Measurements from ENCODE around the gene MARS1.
"Not testable (repeated sequence)": the region's sequence is repeated elsewhere in the genome, so short reads cannot be mapped to it uniquely, and the experiment has no call there.

The MARS1 gene

DNA sequence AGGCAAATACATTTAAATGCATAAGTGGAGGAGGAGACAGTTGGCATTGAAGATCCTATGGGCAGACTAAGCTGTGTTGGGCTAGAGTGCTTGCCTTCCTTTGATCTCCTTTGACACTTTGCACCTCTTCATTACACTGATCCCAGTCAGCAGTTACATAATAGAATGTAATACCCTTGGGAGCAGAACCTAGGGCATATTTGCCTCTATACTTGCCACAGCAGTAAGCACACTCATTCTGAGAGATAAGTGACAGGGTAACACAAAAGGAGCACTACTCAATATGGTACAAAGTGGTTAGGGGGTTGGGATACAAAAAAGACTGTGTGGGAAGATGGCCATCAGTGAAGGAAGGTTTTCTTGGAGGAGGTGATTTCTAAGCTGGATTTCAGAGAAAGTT lies 9.0 kb downstream of the MARS1 start:
- DNase-seq: no peak

GRCh38 chr12:57497223-57498131 lies 9.6 kb downstream of the MARS1 start:
- no peak for DNase-seq

DNA sequence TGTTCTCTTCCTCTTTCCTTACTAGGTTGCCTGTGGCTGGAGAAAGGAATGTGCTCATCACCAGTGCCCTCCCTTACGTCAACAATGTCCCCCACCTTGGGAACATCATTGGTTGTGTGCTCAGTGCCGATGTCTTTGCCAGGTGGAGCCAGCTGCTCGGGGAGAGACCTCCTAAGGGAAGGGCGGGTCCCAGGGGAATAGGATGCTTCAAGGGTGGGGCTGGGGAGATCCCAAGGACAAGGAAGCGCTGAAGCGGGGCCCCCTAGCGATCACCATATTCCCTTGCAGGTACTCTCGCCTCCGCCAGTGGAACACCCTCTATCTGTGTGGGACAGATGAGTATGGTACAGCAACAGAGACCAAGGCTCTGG lies 10.2 kb downstream of the MARS1 start:
- no peak for DNase-seq

DNA sequence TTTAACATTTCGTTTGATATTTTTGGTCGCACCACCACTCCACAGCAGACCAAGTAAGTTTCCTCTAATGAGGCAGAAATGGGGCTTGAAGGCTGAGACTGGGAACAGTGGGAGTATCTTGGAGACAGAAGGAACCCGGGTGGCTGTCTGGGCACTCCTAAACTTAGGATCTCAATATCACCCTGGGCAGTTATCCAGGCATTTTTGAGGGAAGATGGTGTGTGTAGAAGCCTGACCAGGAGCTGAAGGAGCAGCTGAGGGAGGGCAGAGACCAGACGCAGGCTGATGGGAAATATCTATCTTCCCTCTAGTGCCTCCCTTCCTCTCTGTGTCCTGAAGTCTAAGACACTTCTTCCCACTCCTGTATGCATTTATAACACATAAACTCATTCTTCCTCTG lies 10.7 kb downstream of the MARS1 start:
- no peak for DNase-seq

GRCh38 chr12:57500213-57500612 lies 12.3 kb downstream of the MARS1 start:
- DNase-seq: no peak

DNA sequence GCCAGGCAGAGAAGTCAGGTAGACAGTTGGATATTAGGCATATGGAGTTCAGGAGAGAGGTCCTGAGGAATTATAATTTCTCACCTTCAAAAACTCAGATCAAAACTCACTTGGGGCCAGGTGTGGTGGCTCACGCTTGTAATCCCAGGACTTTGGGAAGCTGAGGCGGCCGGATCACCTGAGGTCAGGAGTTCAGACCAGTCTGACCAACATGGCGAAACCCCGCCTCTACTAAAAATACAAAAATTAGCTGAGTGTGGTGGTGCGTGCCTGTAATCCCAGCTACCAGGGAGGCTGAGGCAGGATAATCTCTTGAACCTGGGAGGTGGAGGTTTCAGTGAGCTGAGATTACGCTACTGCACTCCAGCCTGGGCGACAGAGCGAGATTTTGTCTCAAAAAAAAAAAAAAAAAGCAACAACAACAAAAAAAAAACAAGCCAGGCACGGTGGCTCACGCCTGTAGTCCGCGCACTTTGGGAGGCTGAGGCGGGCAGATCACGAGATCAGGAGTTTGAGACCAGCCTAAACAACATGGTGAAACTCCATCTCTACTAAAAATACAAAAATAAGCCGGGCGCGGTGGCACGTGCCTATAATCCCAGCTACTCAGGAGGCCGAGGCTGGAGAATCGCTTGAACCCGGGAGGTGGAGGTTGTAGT lies 14.6 kb downstream of the MARS1 start:
- DNase-seq: not testable (repeated sequence)

GRCh38 chr12:57506541-57506940 lies 18.7 kb downstream of the MARS1 start:
- DNase-seq: not testable (repeated sequence)

DNA sequence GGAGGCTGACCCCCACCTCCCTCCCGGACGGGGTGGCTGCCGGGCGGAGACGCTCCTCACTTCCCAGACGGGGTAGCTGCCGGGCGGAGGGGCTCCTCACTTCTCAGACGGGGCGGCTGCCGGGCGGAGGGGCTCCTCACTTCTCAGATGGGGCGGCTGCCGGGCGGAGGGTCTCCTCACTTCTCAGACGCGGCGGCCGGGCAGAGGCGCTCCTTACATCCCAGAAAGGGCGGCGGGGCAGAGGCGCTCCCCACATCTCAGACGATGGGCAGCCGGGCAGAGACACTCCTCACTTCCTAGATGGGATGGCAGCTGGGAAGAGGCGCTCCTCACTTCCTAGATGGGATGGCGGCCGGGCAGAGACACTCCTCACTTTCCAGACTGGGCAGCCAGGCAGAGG lies 19.9 kb downstream of the MARS1 start:
- not testable (repeated sequence) for DNase-seq

DNA sequence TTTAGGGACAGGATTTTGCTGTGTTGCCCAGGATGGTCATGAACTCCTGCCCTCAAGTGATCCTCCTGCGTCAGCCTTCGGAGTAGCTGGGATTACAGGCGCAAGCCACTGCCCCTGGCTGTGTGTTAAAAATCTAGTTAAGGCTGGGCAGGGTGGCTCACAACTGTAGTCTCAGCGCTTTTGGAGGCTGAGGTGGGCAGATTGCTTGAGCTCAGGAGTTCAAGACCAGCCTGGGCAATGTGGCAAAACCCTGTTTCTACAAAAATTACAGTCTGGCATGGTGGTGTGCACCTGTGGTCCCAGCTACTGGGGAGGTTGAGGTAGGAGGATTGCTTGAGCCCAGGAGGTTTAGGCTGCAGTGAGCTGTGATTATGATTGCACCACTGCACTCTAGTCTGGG lies 23.3 kb downstream of the MARS1 start:
- DNase-seq: no peak

GRCh38 chr12:57511588-57512325 lies 23.9 kb downstream of the MARS1 start:
- DNase-seq: no peak

DNA sequence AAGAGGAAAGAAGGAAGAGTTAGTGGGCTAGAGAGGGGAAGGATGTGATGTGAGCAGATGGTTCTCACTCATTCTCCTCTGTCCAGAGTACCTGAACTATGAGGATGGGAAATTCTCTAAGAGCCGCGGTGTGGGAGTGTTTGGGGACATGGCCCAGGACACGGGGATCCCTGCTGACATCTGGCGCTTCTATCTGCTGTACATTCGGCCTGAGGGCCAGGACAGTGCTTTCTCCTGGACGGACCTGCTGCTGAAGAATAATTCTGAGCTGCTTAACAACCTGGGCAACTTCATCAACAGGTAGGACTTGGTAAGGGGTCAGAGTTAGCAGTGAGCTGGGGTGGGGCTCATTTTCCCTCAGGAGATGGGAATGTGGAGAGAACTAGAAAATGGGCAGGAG lies 24.8 kb downstream of the MARS1 start:
- DNase-seq: no peak

DNA sequence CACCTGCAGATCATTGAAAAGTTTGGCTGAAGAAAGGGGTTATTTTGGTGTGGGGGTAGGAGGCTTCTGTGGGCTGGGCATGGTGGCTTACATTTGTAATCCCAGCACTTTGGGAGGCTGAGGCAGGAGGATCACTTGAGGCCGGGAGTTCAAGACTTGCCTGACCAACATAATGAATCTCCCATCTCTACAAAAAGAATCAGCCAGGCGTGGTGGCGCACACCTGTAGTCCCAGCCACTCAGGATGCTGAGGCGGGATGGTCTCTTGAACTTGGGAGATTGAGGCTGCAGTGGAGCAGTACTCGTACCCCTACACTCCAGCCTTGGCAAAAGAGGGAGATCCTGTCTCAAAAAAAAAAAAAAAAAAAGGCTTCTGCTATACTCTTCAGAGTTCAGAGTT lies 25.4 kb downstream of the MARS1 start:
- DNase-seq: no peak

DNA sequence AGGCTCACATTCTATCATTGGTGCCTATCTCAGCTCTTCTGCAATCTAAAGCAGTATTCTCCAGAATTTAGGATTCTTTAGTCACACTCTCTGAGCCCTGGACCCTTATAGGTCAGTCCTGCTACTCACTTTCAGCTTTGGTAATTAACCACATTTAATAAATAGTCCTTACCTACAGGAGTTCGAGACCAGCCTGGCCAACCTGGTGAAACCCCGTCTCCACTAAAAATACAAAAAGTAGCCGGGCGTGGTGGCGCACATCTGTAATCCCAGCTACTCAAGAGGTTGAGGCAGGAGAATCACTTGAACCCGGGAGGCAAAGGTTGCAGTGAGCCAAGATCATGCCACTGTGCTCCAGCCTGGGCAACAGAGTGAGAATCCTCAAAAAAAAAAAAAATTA lies 25.8 kb downstream of the MARS1 start:
- not testable (repeated sequence) for DNase-seq

GRCh38 chr12:57514246-57514645 lies 26.4 kb downstream of the MARS1 start:
- not testable (repeated sequence) for DNase-seq

GRCh38 chr12:57514720-57515407 lies 27.0 kb downstream of the MARS1 start:
- DNase-seq: no peak

DNA sequence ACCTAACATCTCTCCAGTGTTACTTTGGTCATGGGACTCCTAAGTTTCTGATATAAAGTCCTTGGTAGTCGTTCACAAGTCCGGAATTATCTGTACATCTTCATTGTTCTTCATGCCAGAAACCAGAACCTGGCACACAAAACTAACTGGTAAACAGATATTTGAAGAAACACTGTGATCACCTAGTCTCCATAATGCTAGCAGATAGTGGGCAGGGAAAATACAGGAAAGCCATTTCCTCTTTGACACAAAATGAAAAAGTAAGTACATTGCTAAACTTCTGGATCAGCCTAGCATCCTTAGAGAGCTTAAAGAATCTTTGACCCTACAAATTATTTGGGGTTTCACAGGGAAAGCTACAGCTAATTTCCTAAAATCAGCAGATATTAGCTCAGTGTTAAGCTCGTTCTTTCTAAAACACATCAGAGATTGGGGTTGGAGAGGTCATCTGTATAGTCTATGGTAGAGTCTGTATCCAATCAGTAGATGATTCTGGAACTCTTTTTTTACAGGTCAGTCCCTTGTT lies 27.6 kb downstream of the MARS1 start:
- no peak for DNase-seq

- DNase-seq: no peak
Measured at GRCh38 chr12:57515934-57516541, 28.2 kb downstream of the MARS1 start.

DNA sequence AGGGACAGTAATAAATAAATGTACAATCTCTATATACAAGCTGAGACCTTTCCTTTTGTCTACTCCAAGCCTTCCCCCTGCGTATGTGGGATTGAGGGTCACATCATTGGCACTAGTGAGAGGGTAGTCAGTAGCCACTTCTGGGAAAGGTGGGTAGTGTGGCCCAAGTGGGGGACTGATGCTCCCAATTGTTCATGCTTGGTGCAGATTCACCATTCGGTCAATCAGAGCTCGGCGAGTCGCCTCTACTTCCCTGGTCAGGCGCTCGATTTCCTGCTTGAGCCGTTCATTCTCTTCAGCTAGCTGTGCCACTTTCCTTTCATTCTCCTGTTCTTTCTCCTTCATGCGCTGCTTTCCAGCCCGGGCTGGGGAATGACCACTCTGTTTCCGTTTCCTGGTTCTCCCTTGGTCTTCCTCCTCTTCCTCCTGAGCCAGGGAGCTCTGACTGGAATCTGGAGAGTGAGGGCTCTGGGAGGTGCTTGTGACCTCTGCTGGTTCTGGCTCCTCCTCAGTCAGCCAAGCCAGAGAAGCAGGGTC lies 28.8 kb downstream of the MARS1 start:
- DNase-seq: no peak

DNA sequence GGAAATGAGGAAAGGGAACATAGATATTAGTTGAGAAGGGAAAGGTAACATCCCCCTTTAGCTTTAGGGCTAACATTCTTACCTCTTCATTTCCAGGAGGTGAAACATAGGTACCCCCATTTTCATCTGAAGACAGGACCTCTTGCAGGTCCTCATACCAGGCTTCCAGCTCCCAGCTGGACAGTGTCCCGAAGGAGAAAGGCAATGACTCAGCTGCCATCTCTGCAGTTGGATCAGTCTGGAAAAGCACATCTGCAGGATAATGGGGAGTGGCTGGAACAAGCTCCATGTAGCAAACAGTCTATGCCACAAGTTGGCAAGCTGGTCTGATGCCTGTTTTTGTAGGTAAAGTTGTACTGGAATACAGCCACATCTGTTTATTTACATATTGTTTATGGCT lies 29.3 kb downstream of the MARS1 start:
- DNase-seq: no peak

GRCh38 chr12:57517718-57518117 lies 29.9 kb downstream of the MARS1 start:
- not testable (repeated sequence) for DNase-seq

- DNase-seq: no peak
Measured at GRCh38 chr12:57518176-57518919, 30.5 kb downstream of the MARS1 start.
